AG04450 (cell line): ENCODE results near the gene TLX2. TPM values are rescaled to one million over a fixed set of nuclear protein-coding genes. Genes with fewer than 3 reads are reported as not detected.

Source experiments
- CTCF ChIA-PET: fragments of 300-600, 350-600 bp; formaldehyde crosslinking; extraction: SDS; loops from one replicate; lab custom pipeline; 2022; ENCODE audit warnings: antibody characterized with exemption, inconsistent platforms; lab: Charles Lee
- POLR2A ChIA-PET: fragments of 350-600 bp; formaldehyde crosslinking; extraction: SDS; loops from one replicate; lab custom pipeline; 2021; ENCODE audit warnings: antibody characterized with exemption, inconsistent platforms; lab: Yijun Ruan, JAX
- DNase-seq: peaks from one replicate; pipeline ENCODE4 v3.0.0-alpha.2; 2011; ENCODE audit warnings: low read depth, low spot score
- H3K27ac ChIP-seq: one replicate; pipeline ENCODE4 v1.5.1; 2012; ENCODE audit warnings: low read depth, low read length, control low read depth
- H3K27me3 ChIP-seq: one replicate; pipeline ENCODE4 v1.6.0; 2012; ENCODE audit warnings: low read length; ENCODE audit not compliant: control insufficient read depth, insufficient read depth
- H3K4me3 ChIP-seq: 2 replicates; pipeline ENCODE4 v1.5.1; 2011; ENCODE audit warnings: mild to moderate bottlenecking, low read depth, low read length, control low read depth
- H3K9me3 ChIP-seq: 2 replicates; pipeline ENCODE4 v1.5.1; 2012; ENCODE audit warnings: low read length; ENCODE audit not compliant: control insufficient read depth, insufficient read depth
- polyA plus RNA-seq: library from polyadenylated mRNA; depleted of rRNA; stranded (reverse); fragments of >200 nt; gene quantifications from 2 replicates; pipeline ENCODE4 v1.2.3, GENCODE V29; 2011
- TF ChIP-seq, protein P1 (sequence below): IDR thresholded peaks from 2 replicates; pipeline ENCODE4 v1.5.1; 2011; ENCODE audit warnings: low read depth, low read length, control low read depth, inconsistent platforms

TLX2 gene
- polyA plus RNA-seq, 1 experiment = not detected

GRCh38 chr2:74495440-74495839, 18.8 kb upstream of the TLX2 start:
- TF ChIP-seq, protein P1, sequence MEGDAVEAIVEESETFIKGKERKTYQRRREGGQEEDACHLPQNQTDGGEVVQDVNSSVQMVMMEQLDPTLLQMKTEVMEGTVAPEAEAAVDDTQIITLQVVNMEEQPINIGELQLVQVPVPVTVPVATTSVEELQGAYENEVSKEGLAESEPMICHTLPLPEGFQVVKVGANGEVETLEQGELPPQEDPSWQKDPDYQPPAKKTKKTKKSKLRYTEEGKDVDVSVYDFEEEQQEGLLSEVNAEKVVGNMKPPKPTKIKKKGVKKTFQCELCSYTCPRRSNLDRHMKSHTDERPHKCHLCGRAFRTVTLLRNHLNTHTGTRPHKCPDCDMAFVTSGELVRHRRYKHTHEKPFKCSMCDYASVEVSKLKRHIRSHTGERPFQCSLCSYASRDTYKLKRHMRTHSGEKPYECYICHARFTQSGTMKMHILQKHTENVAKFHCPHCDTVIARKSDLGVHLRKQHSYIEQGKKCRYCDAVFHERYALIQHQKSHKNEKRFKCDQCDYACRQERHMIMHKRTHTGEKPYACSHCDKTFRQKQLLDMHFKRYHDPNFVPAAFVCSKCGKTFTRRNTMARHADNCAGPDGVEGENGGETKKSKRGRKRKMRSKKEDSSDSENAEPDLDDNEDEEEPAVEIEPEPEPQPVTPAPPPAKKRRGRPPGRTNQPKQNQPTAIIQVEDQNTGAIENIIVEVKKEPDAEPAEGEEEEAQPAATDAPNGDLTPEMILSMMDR = no peak
- Histone ChIP-seq H3K27ac (no peak overlapping the region), H3K27me3 (peaks cover 27% of the 10 kb centered on the region), H3K9me3 (no peaks in the 10 kb centered on the region; the same call in 1 of the 2 replicates), H3K4me3 (no peak overlapping the region)
- ChIA-PET CTCF (no interaction called here), POLR2A (interaction anchor here (0.6 kb wide), 1 partner anchor 89 kb away, joined by 4 read pairs; no protein-coding TSS in a partner anchor)
- no peak for DNase-seq

GRCh38 chr2:74496997-74497776, 17.1 kb upstream of the TLX2 start:
- ChIA-PET CTCF (interaction anchor here (2.2 kb wide), 1 partner anchor 14 kb away, joined by 7 read pairs; the partner anchor contains the start of genes CCDC142 and TTC31), POLR2A (no interaction called here)
- H3K27ac ChIP-seq = no peak overlapping the region
- peaks cover 36% of the 10 kb centered on the region for H3K27me3 ChIP-seq
- TF ChIP-seq, protein P1 = no peak
- DNase-seq = no peak
- H3K9me3 ChIP-seq = no peaks in the 10 kb centered on the region; the same call in 1 of the 2 replicates
- H3K4me3 ChIP-seq = no peak overlapping the region

DNA sequence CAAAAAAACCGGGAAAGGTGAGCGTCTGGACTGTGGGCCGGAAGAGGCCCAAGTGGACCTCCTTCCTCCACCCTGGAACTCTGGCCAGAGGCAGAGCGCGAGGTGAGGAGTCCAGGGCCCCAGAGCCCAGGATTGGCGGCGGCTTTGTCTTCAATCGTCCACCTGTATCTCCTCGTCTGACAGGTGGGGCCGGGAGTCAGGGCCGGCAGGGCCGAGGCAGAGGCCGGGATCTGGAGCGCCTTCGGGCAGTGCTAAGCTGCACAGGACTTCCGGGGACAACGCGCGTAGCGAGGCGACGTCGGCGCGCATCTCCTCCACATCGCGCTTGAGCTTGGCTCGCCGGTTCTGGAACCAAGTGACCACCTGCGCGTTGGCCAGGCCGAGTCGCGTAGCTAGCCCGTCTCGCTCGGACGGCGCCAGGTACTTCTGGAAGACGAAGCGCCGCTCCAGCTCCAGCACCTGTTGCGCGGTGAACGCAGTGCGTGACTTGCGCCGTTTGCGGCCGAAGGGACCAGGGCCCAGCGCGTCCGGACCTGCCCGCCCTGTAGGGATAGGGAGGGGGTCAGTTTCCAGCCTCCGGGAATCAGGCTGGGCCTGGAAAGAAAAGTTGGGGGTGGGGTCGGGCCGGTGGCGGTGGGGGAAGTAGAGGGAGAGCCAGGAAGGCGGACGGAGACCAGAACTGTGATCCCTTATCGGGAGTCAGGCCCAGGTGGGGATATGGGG, 16.3 kb upstream of the TLX2 start:
- H3K4me3 ChIP-seq = peak overlapping the region; percentile 45
- DNase-seq = no peak
- peaks cover 40% of the 10 kb centered on the region for H3K27me3 ChIP-seq
- ChIA-PET CTCF (interaction anchor here (2.2 kb wide), 1 partner anchor 15 kb away, joined by 7 read pairs; the partner anchor contains the start of genes CCDC142 and TTC31), POLR2A (no interaction called here)
- H3K9me3 ChIP-seq = no peaks in the 10 kb centered on the region; the same call in 1 of the 2 replicates
- TF ChIP-seq, protein P1 = no peak
- H3K27ac ChIP-seq = no peak overlapping the region

DNA sequence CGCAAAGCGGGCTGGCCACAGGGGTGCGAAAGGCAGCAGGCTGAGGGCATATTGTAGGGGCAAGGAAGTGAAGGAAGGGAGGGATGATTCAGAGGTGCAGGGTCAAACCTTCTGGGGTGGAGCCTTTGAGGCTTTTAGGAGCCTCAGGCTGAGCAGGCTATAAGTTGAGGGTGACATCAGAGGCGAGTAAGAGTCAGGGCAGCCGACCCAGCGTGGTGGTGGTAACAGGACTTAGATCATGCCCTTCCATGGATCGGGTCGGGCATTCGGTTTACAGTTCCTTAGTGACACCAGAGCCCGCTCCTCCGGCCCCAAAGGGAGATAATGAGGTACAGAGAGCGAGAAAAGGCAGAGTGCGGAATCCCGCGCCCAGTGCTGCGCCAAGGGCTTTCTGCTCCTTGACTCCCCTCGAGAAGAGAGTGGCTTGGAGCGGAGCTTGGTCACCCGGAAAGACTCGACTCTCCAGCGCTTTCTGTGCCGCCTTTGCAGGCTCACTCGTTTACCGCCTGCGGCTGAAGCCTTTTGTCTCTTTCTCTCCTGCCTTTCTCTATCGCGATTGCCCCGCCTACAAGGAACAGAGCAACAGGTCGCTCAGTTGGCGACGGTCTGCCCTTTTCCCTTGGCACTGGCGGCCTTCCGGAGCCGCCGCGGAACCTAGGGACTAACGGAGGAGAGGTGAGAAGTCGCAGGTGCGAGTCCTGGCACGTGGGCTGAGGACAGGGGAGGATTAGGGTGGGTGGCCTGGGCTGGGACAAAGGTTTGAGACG, 15.6 kb upstream of the TLX2 start:
- Histone ChIP-seq H3K4me3 (peak overlapping the region; percentile 48), H3K9me3 (no peaks in the 10 kb centered on the region; the same call in 1 of the 2 replicates), H3K27ac (no peak overlapping the region), H3K27me3 (peaks cover 40% of the 10 kb centered on the region)
- CTCF ChIA-PET = interaction anchor here (1.7 kb wide), 1 partner anchor 90 kb away, joined by 7 read pairs; no protein-coding TSS in a partner anchor
- POLR2A ChIA-PET = interaction anchor here (1.1 kb wide), 1 partner anchor 31 kb away, joined by 4 read pairs; the partner anchor contains the start of genes AUP1 and HTRA2
- TF ChIP-seq, protein P1 = no peak
- DNase-seq = no peak
